NCI-H2029 (cell line): ENCODE results near the gene APP.
A peak's percentile ranks its signal among the peaks of the same experiment; 100 is the strongest.
"Not testable (repeated sequence)": the region's sequence is repeated elsewhere in the genome, so short reads cannot be mapped to it uniquely, and the experiment has no call there.

Experiments used
- DNase-seq: peaks from one replicate; lab custom pipeline; 2025; lab: John Stamatoyannopoulos, UW

APP gene

DNA sequence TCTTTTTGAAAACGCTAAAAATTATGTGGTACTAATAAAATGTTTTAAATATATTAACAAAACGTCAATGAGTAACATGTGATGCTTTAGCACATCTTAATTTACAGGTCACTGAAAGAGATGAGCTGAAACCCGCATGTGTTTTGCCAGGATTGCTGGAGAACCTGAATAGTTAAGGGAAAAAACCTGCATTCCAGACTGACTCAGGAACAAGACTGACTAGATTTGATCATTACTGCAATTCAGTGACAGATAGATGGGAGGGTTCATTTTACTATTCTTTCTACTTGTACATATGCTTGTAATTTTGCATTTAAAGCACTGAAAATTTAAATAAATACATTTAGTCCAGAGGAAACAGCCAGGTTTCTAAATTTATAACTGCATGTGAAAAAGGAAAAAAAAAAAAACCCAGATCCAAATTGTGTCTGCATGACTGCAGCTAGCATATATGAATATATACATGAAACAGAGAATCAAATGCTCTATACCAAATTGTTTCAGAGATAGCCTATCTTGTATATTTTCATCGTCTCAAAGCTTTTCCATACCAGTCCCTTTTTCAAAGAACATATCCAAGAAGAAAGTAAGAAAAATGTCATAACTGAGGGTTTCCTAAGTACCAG lies 71.7 kb downstream of the APP start:
- no peak for DNase-seq

DNA sequence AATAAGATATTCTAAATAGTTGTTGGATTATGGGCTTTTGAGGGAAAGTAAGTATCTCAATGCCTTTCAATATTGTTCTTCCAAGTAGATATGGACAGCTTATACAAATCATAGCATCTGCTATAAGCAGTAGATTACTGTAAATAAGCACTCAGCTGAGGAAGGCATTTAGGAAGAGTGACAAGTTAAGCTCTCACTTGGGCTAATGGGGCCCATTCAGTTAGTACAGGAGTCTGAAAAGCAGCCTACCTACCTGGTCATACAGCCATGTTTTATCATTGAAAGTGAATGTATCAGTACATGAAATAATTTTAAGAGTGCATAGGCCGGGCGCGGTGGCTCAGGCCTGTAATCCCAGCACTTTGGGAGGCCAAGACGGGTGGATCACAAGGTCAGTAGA lies 73.1 kb downstream of the APP start:
- no peak for DNase-seq

GRCh38 chr21:26096494-26097371 lies 73.8 kb downstream of the APP start:
- no peak for DNase-seq

GRCh38 chr21:26095131-26095530 lies 75.4 kb downstream of the APP start:
- DNase-seq: no peak

GRCh38 chr21:26093122-26093521 lies 77.4 kb downstream of the APP start:
- no peak for DNase-seq

- DNase-seq: no peak
Observed at GRCh38 chr21:26091480-26092018, 79.0 kb downstream of the APP start.

- no peak for DNase-seq
Observed at GRCh38 chr21:26089730-26090129, 80.8 kb downstream of the APP start.

- DNase-seq: no peak
Observed at GRCh38 chr21:26087223-26087918, 83.2 kb downstream of the APP start.

DNA sequence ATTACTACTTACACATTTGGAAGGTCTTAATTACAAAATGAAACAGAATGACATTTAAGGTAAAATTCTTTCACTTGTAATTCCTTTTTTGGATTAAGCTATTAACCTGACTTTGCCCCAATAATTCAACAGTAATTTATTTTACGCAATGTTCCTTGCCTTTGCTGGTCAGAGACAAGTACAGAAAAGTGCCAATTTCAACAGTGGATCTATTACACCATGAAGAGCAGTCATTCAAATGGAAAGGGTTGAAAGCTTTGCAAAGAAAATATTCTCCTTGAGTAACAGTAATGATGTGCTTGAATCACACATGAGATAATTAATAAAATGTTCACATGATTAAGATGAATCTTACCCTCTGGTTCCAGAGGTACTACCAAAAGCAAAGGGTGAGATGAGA lies 84.7 kb downstream of the APP start:
- no peak for DNase-seq

DNA sequence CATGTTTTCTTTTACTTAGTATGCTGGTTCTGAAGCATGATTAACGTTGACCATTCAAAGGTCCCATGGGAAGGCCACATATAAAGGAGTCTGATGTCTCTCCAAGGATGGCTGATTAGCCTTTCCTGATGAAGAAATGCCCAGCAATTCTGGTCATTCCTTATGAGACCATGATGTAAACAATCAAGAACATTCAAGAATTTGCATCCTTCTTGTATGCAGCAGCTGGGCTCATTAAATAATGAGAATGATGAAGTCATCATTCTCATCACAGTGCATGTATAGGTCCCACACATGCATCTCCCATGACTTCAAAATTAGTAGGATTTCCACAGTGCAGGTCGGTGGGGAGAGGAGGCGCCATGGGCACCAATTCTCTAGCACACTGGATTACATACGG lies 85.4 kb downstream of the APP start:
- no peak for DNase-seq

GRCh38 chr21:26082549-26082948 lies 88.0 kb downstream of the APP start:
- no peak for DNase-seq

- not testable (repeated sequence) for DNase-seq
Observed at GRCh38 chr21:26081175-26081760, 89.3 kb downstream of the APP start.

- DNase-seq: no peak
Observed at GRCh38 chr21:26080211-26080610, 90.4 kb downstream of the APP start.

GRCh38 chr21:26079366-26079765 lies 91.2 kb downstream of the APP start:
- DNase-seq: no peak

DNA sequence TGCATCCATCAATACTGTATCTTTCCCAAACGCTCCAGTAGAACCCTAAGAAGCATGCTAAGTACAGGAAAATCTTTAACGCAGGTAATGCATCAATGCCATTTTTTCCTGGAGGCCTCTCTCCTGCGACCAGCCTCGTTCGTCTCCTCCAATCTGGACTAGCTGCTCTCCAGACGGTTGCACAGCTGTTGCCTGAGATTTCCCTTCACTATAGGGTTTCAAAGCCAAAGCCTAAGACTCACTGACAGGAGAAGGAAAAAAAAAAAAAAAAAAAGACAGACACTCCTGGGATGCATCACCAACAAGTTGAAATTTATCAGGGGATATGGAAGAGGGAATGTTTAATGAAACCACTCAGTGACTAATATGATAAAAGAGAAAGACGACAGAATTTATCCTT lies 93.0 kb downstream of the APP start:
- no peak for DNase-seq

GRCh38 chr21:26072666-26073615 lies 97.6 kb downstream of the APP start:
- no peak for DNase-seq

DNA sequence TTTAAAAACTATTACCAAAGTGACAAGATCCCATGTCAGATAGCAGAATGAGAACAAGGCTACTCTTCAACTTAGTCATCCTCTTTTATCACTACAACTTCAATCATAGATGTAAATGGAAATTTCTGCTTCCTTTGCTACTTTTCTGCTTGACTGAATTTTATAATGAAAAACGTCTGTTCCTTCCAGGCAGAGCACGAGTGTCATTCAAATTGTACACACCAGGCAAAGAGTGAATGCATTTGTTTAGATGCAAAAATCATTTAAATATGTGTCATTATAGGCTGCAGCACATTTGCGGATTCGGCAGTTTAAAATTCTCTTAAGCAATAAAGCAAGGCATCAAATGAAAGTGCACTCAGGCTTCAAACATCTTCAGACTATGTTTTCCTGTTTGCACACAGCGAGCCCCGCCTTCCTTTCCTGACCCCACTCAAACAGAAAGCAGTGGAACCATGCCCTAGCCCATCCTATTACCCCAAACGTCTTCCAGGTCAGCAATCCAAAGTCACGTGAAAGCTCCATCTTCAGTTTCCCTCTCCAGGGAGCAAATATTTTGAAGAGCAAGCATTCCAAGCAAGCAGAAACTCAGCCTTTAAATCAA lies 99.6 kb downstream of the APP start:
- DNase-seq: peak; percentile 21

GRCh38 chr21:26070121-26070520 lies 100.4 kb downstream of the APP start:
- no peak for DNase-seq

GRCh38 chr21:26068776-26069175 lies 101.8 kb downstream of the APP start:
- DNase-seq: no peak

GRCh38 chr21:26067836-26068594 lies 102.6 kb downstream of the APP start:
- DNase-seq: no peak
